RWPE2 (cell line): ENCODE measurements around the gene MED13.

Experiments
- ATAC-seq: fragments of 200-7000 bp; cut with Tn5 transposase; 3 replicates; pipeline ENCODE4 v1.9.1; 2021; ENCODE audit warnings: low read depth
- DNase-seq: peaks from one replicate; pipeline ENCODE4 v3.0.0-alpha.2; 2020; ENCODE audit warnings: low spot score
- H3K27ac ChIP-seq: fragments of 450-650 bp; 2 replicates; pipeline ENCODE4 v1.5.1; 2017; ENCODE audit warnings: mild to moderate bottlenecking; ENCODE audit not compliant: poor library complexity, severe bottlenecking
- H3K27me3 ChIP-seq: fragments of 250-450 bp; sonication (Bioruptor Pico); 2 replicates; pipeline ENCODE4 v1.5.1; 2021; ENCODE audit warnings: mild to moderate bottlenecking, moderate library complexity; ENCODE audit not compliant: insufficient read depth, poor library complexity, severe bottlenecking
- H3K36me3 ChIP-seq: fragments of 250-450 bp; sonication (Bioruptor Pico); 2 replicates; pipeline ENCODE4 v1.5.1; 2020; ENCODE audit warnings: low read depth, mild to moderate bottlenecking, moderate library complexity
- H3K4me1 ChIP-seq: fragments of 250-450 bp; sonication (Bioruptor Pico); 2 replicates; pipeline ENCODE4 v1.5.1; 2021; ENCODE audit warnings: mild to moderate bottlenecking, moderate library complexity; ENCODE audit not compliant: insufficient read depth, poor library complexity, severe bottlenecking
- H3K4me3 ChIP-seq: fragments of 250-450 bp; sonication (Bioruptor Pico); 2 replicates; pipeline ENCODE4 v1.5.1; 2021; ENCODE audit warnings: mild to moderate bottlenecking, moderate library complexity; ENCODE audit not compliant: severe bottlenecking
- H3K9me3 ChIP-seq: fragments of 250-450 bp; sonication (Bioruptor Pico); 2 replicates; pipeline ENCODE4 v1.5.1; 2021; ENCODE audit warnings: mild to moderate bottlenecking, moderate library complexity; ENCODE audit not compliant: severe bottlenecking
- TF ChIP-seq, protein P1 (sequence below): fragments of 450-650 bp; IDR thresholded peaks from one replicate; pipeline ENCODE4 v1.5.1; 2017; ENCODE audit warnings: mild to moderate bottlenecking, moderate library complexity; ENCODE audit not compliant: poor library complexity, severe bottlenecking

Gene MED13

DNA sequence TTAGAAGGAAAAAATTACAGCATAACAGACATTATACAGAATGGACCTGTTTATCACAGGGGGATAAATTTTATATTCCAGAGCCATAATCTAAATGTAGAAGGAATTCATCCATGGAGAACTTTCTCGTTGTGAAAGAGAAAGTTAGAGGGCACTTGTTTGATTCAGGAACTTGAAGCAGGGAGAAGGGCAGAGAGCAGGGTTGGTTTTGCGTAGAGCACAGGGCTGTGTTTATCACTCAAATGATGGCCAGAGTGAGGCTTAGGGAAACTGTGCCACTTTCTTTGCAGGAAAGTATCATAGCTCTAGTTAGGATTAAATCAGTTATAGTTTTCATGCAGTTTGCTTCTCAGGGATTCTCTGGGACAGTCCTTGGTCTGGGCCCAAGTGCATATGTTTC lies 29.1 kb upstream of the MED13 start:
- H3K4me1 ChIP-seq = peaks cover 17% of the 10 kb centered on the region
- no peaks in the 10 kb centered on the region for H3K9me3 ChIP-seq
- H3K4me3 ChIP-seq = no peak overlapping the region
- DNase-seq = no peak
- TF ChIP-seq, protein P1, sequence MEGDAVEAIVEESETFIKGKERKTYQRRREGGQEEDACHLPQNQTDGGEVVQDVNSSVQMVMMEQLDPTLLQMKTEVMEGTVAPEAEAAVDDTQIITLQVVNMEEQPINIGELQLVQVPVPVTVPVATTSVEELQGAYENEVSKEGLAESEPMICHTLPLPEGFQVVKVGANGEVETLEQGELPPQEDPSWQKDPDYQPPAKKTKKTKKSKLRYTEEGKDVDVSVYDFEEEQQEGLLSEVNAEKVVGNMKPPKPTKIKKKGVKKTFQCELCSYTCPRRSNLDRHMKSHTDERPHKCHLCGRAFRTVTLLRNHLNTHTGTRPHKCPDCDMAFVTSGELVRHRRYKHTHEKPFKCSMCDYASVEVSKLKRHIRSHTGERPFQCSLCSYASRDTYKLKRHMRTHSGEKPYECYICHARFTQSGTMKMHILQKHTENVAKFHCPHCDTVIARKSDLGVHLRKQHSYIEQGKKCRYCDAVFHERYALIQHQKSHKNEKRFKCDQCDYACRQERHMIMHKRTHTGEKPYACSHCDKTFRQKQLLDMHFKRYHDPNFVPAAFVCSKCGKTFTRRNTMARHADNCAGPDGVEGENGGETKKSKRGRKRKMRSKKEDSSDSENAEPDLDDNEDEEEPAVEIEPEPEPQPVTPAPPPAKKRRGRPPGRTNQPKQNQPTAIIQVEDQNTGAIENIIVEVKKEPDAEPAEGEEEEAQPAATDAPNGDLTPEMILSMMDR = no peak
- H3K27me3 ChIP-seq = no peaks in the 10 kb centered on the region
- H3K27ac ChIP-seq = peak overlapping the region; percentile 57
- no peak for ATAC-seq
- no peaks in the 10 kb centered on the region for H3K36me3 ChIP-seq

DNA sequence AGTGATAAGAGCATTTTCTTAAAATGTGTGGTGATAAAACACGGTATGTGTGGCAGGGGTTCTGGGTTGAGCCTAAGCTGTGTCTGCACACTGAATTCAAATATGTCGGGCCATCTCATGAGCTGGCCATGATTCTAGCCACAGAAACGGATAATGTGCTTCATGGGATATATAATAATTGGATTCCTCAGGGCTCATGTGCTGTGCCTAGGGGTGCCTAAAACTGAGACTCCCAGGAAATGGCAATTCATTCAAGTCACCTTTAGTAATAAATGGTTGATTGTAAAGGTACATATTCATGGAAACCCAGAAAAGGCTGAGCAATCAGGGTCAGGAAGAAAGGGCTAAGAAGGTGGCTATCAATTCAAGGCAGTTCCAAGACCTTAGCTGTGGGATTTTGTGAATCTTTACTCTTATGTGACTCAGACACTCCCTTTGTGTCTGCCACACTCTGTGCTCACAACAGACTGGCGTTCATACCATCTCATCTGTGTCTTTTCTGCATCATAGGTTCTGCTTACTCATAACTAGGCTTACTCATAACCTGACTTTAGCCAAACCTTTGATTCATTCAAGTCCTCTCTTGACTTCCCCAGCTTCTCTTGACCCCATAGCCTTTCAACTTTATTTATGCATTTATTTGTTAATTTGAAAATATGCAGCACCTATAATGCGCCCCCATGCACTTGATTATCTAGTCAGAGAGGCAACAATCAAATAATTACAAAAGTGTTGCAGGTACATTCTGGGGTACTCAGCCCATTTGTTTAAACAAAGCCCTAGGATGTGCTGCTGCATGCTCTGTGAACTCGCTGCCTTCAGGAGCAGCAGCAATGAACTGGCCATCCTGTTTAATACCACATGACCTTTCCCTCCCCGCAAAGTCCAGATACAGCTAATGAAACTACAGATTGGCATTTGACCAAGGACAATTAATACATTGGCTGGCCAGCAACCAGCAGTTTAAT lies 28.4 kb upstream of the MED13 start:
- H3K27ac ChIP-seq = peak overlapping the region; percentile 57
- TF ChIP-seq, protein P1 = no peak
- no peaks in the 10 kb centered on the region for H3K36me3 ChIP-seq
- H3K4me3 ChIP-seq = no peak overlapping the region
- ATAC-seq (peak; percentile 99), DNase-seq (peak; percentile 64)
- no peaks in the 10 kb centered on the region for H3K9me3 ChIP-seq
- peaks cover 17% of the 10 kb centered on the region for H3K4me1 ChIP-seq
- H3K27me3 ChIP-seq = no peaks in the 10 kb centered on the region

DNA sequence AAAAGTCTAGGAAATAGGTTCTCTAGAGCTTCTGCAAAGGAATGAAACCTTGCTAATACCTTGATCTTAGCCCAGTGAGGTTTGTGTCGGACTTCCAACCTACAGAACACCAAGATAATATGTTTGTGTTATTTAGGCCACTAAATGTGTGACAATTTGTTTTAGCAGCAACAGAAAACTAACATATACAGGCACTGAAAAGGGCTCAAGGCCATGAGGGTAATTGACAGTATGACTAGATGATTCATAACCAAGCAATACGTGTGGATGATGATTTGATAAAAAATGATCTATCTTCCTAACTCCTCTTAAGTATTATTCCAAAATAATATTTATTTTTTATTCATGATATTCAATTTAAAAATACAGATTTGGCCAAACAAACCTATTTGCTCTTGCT lies 27.7 kb upstream of the MED13 start:
- H3K4me3 ChIP-seq = no peak overlapping the region
- no peaks in the 10 kb centered on the region for H3K9me3 ChIP-seq
- H3K27ac ChIP-seq = peak overlapping the region; percentile 57
- no peak for DNase-seq
- TF ChIP-seq, protein P1 = no peak
- H3K36me3 ChIP-seq = no peaks in the 10 kb centered on the region
- no peaks in the 10 kb centered on the region for H3K27me3 ChIP-seq
- peaks cover 17% of the 10 kb centered on the region for H3K4me1 ChIP-seq
- no peak for ATAC-seq

DNA sequence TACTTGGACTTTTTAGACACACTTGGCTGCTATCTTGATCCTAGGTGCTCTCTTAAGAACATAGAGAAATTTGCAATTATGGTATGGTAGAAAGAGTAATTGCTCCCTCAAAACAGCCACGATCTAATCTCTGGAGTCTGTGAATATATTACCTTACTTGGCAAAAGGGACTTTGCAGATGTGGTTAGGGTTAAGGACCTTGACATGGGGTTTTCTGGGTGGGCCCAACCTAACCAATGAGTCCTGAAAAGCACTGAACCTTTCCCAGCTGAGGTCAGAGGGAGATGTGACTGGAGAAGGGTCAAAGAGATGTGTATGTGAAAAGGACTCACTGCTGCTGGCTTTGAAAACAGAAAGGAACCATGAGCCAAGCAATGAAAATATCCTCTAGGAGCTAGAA lies 26.7 kb upstream of the MED13 start:
- TF ChIP-seq, protein P1 = no peak
- Histone ChIP-seq H3K27ac (no peak overlapping the region), H3K36me3 (no peaks in the 10 kb centered on the region), H3K4me1 (peaks cover 17% of the 10 kb centered on the region), H3K9me3 (no peaks in the 10 kb centered on the region), H3K27me3 (no peaks in the 10 kb centered on the region), H3K4me3 (no peak overlapping the region)
- DNase-seq = no peak
- no peak for ATAC-seq

DNA sequence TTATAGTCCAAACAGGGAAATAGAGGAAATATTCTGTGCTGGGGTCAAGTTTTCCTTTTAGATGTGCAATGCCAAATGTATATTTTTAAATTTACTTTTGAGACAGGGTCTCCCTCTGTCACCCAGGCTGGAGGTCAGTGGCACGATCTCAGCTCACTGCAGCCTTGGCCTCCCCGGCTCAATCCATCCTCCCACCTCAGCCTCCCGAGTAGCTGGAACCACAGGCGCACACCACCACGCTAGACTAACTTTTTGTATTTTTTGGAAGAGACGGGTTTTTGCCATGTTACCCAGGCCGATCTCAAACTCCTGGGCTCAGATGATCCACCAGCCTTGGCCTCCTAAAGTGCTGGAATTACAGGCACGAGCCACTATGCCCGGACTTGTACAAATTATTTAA lies 25.8 kb upstream of the MED13 start:
- Histone ChIP-seq H3K27ac (no peak overlapping the region), H3K36me3 (no peaks in the 10 kb centered on the region), H3K4me3 (no peak overlapping the region), H3K9me3 (no peaks in the 10 kb centered on the region), H3K27me3 (no peaks in the 10 kb centered on the region), H3K4me1 (peaks cover 17% of the 10 kb centered on the region)
- DNase-seq = no peak
- TF ChIP-seq, protein P1 = no peak
- no peak for ATAC-seq
